ENCODE data around the gene PRKAG2.

The PRKAG2 gene

GRCh38 chr7:151631953-151632749 lies 244.8 kb downstream of the PRKAG2 start:
- peak; percentile 71 to 76 for DNase-seq

DNA sequence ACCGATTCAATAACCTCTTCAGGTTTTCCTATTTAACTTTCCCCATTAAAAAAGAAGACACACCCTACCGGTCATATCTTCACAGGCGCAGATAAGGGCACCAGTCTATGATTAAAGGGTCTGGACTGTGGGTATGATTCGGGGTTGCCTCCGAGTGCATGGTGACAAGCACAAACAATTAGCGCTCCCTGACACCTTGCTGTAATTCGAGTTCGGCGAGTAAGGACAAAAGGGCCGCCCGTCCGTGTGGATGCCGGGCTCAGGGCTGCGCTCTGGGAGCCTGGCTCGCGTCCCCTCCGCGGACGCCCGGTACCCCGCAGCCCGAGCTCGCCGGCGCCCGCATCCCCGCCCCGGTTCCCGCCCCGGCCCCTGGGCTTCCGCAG lies 245.4 kb downstream of the PRKAG2 start:
- no peak for DNase-seq

- no peak for DNase-seq
Observed at GRCh38 chr7:151630851-151631569, 245.9 kb downstream of the PRKAG2 start.

DNA sequence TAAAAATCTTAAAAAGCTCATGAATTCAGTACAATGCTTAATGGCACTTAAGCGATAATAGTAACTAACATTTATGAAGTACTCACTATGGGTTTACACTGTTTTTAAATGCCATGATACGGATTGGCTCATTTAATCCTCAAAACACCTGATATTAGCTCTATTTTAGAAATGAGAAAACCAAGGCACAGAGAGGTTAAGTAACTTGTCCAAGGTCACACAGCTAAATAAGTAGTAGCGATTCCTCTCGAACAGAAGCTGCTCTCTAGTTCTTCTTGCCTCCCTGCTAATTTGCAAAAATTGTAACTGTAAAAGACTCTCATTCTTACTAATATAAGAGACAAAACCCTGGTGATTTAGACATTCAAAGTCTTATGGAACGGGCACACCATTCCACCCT lies 246.6 kb downstream of the PRKAG2 start:
- DNase-seq = no peak

DNA sequence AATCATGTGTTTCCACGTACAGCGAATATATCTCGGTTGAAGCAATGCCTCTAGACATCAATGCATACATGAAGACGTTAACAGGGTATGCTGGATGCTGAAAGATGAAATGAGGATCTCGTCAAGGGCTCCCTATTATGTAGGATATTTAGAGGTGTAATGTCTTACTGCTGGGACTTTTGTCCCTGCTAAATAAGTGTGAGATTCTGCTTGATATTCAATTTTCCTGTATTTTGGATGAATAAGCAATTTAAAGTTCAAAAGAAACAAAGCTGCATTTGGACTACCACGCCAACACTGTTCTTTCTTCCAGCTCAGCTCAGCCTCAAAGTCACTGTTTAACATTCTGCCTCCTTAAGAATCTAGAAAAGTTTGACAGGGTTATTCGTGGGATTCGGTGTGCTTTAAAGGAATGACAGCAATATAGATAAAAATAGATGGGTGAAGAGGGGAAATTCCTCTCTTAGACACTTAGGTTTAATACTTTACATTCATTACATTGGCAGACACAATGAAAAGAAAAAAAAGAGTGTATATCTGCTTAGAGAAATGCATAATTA lies 247.1 kb downstream of the PRKAG2 start:
- no peak for DNase-seq

GRCh38 chr7:151628846-151629604 lies 247.9 kb downstream of the PRKAG2 start:
- DNase-seq = no peak

DNA sequence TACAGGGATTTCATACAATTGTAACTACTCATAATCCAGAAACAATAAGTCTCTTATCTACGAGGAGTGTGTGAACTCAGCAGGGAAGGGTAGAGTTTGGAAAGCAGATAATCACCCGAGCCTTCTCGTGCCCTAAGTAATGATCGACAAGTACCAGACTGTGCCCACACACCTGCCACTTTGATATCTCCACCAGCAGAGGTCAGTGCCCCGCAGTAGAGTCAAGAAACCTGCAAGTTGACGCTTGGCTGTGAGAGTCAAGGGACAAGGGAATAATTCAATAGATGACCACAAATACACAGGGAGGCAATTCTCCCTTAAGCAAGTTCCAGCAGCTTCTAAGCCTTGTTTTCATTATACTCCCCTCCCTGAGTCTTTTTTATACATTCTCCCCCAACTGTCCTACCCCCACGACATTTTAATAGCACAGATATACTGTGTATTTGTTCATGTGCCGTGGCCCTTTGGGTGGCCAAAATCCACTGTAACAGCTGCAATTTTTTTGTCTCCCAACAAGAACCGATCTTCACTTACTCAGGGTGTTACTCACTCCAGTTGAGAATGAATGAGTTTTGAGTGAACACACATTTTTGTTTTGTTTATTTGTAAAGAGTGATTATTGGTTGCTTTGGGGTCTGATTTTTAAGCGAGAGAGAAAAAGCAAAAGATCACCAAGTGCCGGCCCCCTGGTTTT lies 250.3 kb downstream of the PRKAG2 start:
- no peak for DNase-seq

DNA sequence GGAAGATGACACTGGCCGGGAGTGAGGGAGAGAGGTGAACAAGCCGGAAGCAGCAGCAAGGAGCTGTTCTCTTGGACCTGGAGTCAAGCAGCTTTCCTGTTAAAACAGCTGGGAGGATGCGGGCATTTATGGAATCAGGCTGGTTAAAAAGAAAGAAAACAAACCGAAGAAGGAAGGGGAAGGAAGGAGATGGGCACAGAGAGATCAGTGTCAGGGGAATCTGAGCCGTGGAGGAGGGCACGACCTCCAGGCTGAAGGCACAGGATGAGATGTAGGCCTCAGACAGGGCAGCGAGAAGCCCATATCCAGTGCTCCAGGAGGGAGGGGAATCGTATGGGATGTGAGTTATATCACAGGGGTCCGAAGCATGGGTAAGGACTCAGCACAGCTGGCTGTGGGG lies 251.3 kb downstream of the PRKAG2 start:
- DNase-seq = no peak

DNA sequence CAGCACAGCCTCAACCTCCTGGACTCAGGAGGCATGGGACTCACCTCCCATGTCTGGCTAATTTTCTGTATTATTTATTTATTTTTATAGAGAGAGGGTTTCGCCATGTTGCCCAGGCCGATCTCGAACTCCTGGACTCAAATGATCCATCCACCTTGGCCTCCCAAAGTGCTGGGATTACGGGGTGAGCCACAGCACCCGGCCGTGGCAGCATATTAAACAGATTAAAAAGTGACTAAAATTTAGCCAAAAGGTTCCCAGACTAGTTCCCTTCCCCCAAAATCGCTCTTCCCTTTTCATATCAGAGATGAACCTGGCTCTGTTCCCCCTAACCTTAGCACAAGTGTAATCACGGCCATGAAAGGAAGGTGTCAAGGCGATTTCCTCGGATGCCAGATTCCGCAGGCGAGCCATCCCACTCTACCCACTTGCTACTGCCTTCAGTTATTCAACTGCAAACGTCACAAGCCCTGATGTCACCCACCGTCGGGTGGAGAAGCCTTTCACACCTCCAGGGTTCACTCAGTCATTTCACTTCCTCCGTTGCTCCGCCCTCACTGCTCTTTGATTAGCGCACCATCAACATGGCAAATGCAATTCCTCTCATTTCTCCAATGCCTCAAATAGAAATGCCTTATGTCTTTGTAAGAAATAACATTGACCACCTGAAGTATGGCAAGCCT lies 252.5 kb downstream of the PRKAG2 start:
- no peak for DNase-seq

DNA sequence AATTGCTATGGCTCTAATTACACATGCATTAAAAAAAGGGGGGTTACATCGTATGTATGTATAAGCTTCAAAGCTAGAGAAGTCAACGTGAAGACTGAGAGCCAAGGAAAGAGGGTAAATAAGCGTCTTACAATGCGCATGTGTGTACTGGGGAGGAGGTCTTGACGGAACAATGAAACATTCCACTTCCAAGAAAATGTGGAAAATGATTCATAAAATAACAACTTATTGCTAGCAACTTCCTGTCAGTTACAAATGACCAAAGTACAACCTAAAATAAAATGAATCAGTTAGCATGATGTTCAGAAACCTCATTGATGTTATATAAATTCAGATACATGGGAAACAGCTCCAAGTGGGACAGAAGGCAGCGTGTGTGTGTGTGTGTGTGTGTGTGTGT lies 253.1 kb downstream of the PRKAG2 start:
- DNase-seq = no peak

DNA sequence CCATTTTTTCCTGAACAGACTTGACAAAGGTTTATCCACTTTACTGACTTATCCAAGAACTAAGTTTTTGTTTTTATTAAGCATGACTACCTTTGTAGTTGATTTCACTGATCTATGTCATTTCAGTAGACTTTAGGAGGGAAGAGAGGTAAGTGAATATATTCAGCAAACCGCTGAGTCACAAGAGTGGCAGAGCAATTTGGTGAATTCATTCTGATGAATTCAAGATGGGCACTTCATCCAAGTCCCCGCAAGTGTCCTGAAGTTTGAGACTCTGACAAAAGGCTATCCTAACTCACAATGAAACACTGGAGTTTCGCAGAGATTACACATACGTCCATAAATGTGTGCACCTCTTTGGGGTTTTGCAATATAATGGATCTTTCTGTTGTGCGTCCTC lies 255.0 kb downstream of the PRKAG2 start:
- DNase-seq = no peak

- no peak for DNase-seq
Observed at GRCh38 chr7:151616443-151617213, 260.3 kb downstream of the PRKAG2 start.

DNA sequence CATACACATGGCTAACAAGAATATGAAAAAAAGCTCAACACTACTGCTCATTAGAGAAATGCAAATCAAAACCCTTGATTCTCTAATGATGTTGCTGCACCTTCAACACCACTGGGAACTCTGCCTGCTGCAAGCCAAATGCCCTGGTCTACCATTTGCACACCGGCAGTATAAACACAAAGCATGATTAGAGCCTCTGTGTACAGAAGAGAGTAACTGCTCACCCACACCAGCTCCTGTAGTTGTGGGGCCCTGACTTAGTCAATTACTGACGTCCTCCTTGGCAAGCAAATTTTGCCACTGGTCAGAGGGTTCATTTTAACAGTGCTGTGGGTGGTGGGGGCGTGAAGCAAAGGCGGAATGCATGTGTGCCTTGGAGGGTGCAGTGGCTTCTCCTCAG lies 261.1 kb downstream of the PRKAG2 start:
- no peak for DNase-seq

DNA sequence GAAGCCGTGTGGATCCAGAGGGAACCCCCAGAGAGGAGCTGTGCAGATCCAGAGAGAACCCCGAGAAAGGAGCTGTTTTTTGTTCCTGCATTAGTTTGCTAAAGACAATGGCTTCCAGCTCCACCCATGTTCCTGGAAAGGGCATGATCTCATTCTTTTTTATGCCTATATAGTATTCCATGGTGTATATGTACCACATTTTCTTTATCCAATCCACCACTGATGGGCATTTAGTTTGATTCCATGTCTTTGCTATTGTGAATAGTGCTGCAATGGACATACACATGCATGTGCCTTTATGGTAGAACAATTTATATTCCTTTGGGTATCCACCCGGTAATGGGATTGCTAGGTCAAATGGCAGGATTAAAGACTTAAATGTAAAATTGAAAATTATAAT lies 261.9 kb downstream of the PRKAG2 start:
- DNase-seq = no peak

GRCh38 chr7:151614019-151614418 lies 262.9 kb downstream of the PRKAG2 start:
- DNase-seq = no peak

GRCh38 chr7:151611878-151612277 lies 265.0 kb downstream of the PRKAG2 start:
- no peak for DNase-seq

DNA sequence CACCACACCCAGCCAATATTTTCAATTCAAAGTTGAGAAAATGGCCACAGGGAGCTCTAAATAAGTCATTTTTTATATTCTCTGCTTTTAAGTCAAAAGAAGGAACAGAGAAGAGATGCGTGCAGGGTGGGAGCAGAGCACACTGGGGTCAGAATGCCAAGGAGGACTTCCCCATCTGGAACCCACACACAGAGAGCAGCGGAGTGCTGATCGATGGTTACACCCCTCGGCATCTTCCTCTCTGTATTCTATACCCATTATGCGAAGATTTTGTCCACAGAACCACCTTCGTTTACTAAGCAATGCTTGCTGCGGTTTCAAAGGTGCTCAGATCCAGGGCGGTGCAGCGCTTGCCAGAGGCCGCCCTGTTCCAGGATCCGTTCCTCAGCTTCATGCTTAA lies 265.9 kb downstream of the PRKAG2 start:
- no peak for DNase-seq

DNA sequence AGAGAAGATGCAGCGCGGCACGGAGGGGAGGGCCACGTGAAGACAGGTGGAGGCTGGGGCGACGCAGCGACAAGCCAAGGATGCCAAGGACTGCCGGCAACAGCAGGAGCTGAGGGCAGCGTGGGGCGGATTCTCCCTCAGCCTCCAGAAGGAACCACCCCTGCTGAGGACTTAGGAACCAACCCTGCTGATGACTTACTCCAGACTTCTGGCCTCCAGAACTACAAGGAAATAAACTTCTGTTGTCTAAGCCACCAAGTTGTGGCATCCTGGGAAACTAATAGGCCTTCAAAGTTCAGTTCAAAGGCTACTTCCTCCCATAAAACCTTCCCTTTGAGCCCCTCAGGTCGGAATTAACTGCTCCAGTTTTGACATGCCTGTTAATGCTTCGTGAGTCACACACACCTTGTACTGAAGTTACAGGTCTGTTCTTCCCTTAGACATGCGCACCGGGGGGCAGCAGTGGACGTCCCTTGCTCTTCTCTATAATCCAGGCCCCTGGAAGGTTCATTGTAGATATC lies 268.8 kb downstream of the PRKAG2 start:
- no peak for DNase-seq

DNA sequence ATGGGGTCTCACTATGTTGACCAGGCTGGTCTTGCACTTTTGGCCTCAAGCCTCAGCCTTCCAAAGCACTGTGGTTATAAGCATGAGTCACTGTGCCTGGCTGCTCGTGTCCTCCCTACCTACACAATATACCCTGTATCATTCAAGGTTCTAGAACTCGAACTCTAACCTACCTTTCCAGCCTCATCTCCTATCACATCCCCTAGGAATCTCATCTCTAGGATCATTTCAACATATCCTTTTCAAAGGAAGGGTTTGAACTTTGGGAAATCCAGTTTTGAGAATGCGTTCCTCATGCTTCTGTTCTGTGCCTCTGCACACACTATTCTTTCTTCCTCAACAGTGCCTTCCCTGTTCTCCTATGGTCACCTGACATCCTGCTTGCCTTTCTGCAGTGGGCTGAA lies 269.4 kb downstream of the PRKAG2 start:
- no peak for DNase-seq

DNA sequence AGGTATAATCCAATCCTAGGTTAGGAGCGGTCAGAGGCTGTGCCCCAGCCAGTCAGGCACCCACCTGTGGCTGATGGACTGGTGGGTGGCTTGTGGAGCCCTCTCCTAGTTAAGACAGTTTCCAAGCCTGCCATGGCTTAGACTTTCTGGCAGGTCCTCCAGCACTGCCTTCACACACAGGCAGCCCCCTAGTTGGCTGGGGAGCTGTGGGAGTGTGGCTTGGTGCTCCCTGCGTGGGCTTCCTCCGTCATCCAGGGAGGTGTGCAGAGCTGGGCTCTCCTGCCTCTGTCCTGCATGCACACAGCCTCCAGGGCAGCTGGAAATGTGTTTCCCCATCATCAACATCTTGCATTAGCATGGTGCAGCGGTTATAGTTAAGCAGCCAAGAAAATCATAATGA lies 273.0 kb downstream of the PRKAG2 start:
- DNase-seq = no peak

All from hippocampal formation (tissue), 2 donors.